IMR-90 (cell line): ENCODE results near the gene KLHL7. TPM values are rescaled to one million over a fixed set of nuclear protein-coding genes. Genes with fewer than 3 reads are reported as not detected.

Source experiments
- ATAC-seq: fragments of 200-7000 bp; cut with Tn5 transposase; 2 replicates; pipeline ENCODE4 v1.9.1; 2020; ENCODE audit warnings: low read depth, mild to moderate bottlenecking, moderate library complexity
- BruUV-seq: library from RNA; stranded (reverse); fragments of 400-500 nt; replicated peaks from 2 replicates; lab custom pipeline; 2021; lab: Mats Ljungman, UMichigan
- CTCF ChIA-PET: fragments of 300-600 bp; formaldehyde crosslinking; extraction: SDS; loops from one replicate; lab custom pipeline; 2021; ENCODE audit warnings: antibody characterized with exemption; lab: Yijun Ruan, JAX
- POLR2A ChIA-PET: fragments of 300-600 bp; sonication (Branson Sonifier 250); formaldehyde crosslinking; loops from one replicate; lab custom pipeline; 2022; ENCODE audit warnings: antibody characterized with exemption; ENCODE audit not compliant: unreplicated experiment; lab: Charles Lee
- DNase-seq: peaks from one replicate; pipeline ENCODE4 v3.0.0; 2013
- H2AFZ ChIP-seq: replicated peaks from 2 replicates; pipeline ENCODE3; 2013; ENCODE audit warnings: low read length, mild to moderate bottlenecking; ENCODE audit not compliant: poor library complexity
- H2AK5ac ChIP-seq: 2 replicates; pipeline ENCODE4 v1.6.1; 2013; ENCODE audit warnings: low read depth, low read length, inconsistent platforms
- H2AK9ac ChIP-seq: replicated peaks from 2 replicates; pipeline ENCODE3; 2013; ENCODE audit warnings: mild to moderate bottlenecking, low read depth, low read length, moderate library complexity; ENCODE audit not compliant: poor library complexity
- H2BK120ac ChIP-seq: 2 replicates; pipeline ENCODE4 v1.6.1; 2013; ENCODE audit warnings: low read depth, low read length, inconsistent platforms
- H2BK15ac ChIP-seq: 3 replicates; pipeline ENCODE4 v1.6.1; 2013; ENCODE audit warnings: low read depth, low read length, inconsistent platforms
- H2BK20ac ChIP-seq: 2 replicates; pipeline ENCODE4 v1.6.1; 2013; ENCODE audit warnings: low read depth, mild to moderate bottlenecking, inconsistent platforms, low read length, moderate library complexity
- H2BK5ac ChIP-seq: 2 replicates; pipeline ENCODE4 v1.6.1; 2013; ENCODE audit warnings: mild to moderate bottlenecking, low read depth, low read length, inconsistent platforms; ENCODE audit not compliant: poor library complexity, severe bottlenecking
- H3K14ac ChIP-seq: replicated peaks from 2 replicates; pipeline ENCODE4 v1.6.1; 2013; ENCODE audit warnings: low read depth, low read length, inconsistent platforms
- H3K18ac ChIP-seq: 2 replicates; pipeline ENCODE4 v1.6.1; 2013; ENCODE audit warnings: low read depth, low read length, control low read depth
- H3K23ac ChIP-seq: 2 replicates; pipeline ENCODE4 v1.6.1; 2013; ENCODE audit warnings: low read depth, low read length, inconsistent platforms
- H3K27ac ChIP-seq: 2 replicates; pipeline ENCODE4 v1.5.1; 2013; ENCODE audit warnings: mild to moderate bottlenecking, control low read depth, low read length; ENCODE audit not compliant: insufficient read depth
- H3K27me3 ChIP-seq: 2 replicates; pipeline ENCODE4 v1.6.1; 2013; ENCODE audit warnings: low read length; ENCODE audit not compliant: control insufficient read depth, insufficient read depth
- H3K36me3 ChIP-seq: 2 replicates; pipeline ENCODE4 v1.6.1; 2013; ENCODE audit warnings: low read length, mixed read lengths; ENCODE audit not compliant: control insufficient read depth, insufficient read depth
- H3K4ac ChIP-seq: 2 replicates; pipeline ENCODE4 v1.6.1; 2013; ENCODE audit warnings: low read depth, low read length, inconsistent platforms
- H3K4me1 ChIP-seq: 2 replicates; pipeline ENCODE4 v1.6.1; 2013; ENCODE audit warnings: low read length, mixed read lengths; ENCODE audit not compliant: control insufficient read depth, insufficient read depth
- H3K4me2 ChIP-seq: 2 replicates; pipeline ENCODE4 v1.6.1; 2013; ENCODE audit warnings: low read depth, mild to moderate bottlenecking, control low read depth, low read length, moderate library complexity
- H3K4me3 ChIP-seq: 2 replicates; pipeline ENCODE4 v1.5.1; 2013; ENCODE audit warnings: low read depth, mild to moderate bottlenecking, control low read depth, low read length, moderate library complexity; ENCODE audit not compliant: insufficient read depth
- H3K56ac ChIP-seq: 2 replicates; pipeline ENCODE4 v1.6.1; 2013; ENCODE audit warnings: low read length, inconsistent platforms; ENCODE audit not compliant: insufficient read depth; ENCODE audit errors: extremely low read depth
- H3K79me1 ChIP-seq, 2 experiments: 2 replicates each; pipeline ENCODE4 v1.6.1; 2013; ENCODE audit warnings: low read length in 2 of 2, inconsistent platforms in 1 of 2, low read depth in 1 of 2
- H3K9ac ChIP-seq: 2 replicates; pipeline ENCODE4 v1.6.1; 2013; ENCODE audit warnings: low read depth, low read length, control low read depth
- H3K9me1 ChIP-seq: 2 replicates; pipeline ENCODE4 v1.6.1; 2013; ENCODE audit warnings: low read length, inconsistent platforms; ENCODE audit not compliant: insufficient read depth
- H3K9me3 ChIP-seq: 2 replicates; pipeline ENCODE4 v1.6.1; 2013; ENCODE audit warnings: low read length; ENCODE audit not compliant: control insufficient read depth, insufficient read depth
- H4K20me1 ChIP-seq: 2 replicates; pipeline ENCODE4 v1.6.1; 2013; ENCODE audit warnings: low read length, inconsistent platforms; ENCODE audit not compliant: insufficient read depth
- H4K5ac ChIP-seq: 2 replicates; pipeline ENCODE4 v1.6.1; 2013; ENCODE audit warnings: mild to moderate bottlenecking, low read depth, low read length, control low read depth
- H4K8ac ChIP-seq, 2 experiments: 2 replicates each; pipeline ENCODE4 v1.6.1; 2013; ENCODE audit warnings: low read depth in 2 of 2, low read length in 2 of 2, control low read depth in 1 of 2, inconsistent platforms in 1 of 2
- H4K91ac ChIP-seq: 2 replicates; pipeline ENCODE4 v1.6.1; 2013; ENCODE audit warnings: low read depth, low read length, inconsistent platforms; ENCODE audit not compliant: insufficient read depth
- BHLHE40 ChIP-seq: fragments of 150-350 bp; IDR thresholded peaks from 2 replicates; pipeline ENCODE4 v1.6.1; 2016; ENCODE audit warnings: mild to moderate bottlenecking, low read depth, low read length
- CEBPB ChIP-seq: IDR thresholded peaks from 2 replicates; pipeline ENCODE4 v1.6.1; 2012; ENCODE audit warnings: low read depth, low read length, improper control_type of control experiment
- CHD1 ChIP-seq: IDR thresholded peaks from 2 replicates; pipeline ENCODE4 v1.6.1; 2012; ENCODE audit warnings: low read depth, low read length, improper control_type of control experiment
- CTCF ChIP-seq: conservative IDR thresholded peaks from 2 replicates; pipeline ENCODE4 v1.5.1; 2012; ENCODE audit warnings: mild to moderate bottlenecking, low read depth, low read length, improper control_type of control experiment
- ELK1 ChIP-seq: fragments of 150-350 bp; IDR thresholded peaks from 2 replicates; pipeline ENCODE4 v1.6.1; 2016; ENCODE audit warnings: low read depth, mild to moderate bottlenecking, low read length, moderate library complexity, borderline replicate concordance
- FOS ChIP-seq: fragments of 150-350 bp; IDR thresholded peaks from 2 replicates; pipeline ENCODE4 v1.6.1; 2016; ENCODE audit warnings: low read depth, low read length
- MAZ ChIP-seq: IDR thresholded peaks from 2 replicates; pipeline ENCODE4 v1.6.1; 2012; ENCODE audit warnings: low read depth, mild to moderate bottlenecking, low read length, improper control_type of control experiment, moderate library complexity, borderline replicate concordance
- MXI1 ChIP-seq: IDR thresholded peaks from 2 replicates; pipeline ENCODE4 v1.6.1; 2012; ENCODE audit warnings: low read depth, mild to moderate bottlenecking, low read length, moderate library complexity, borderline replicate concordance
- POLR2A ChIP-seq: IDR thresholded peaks from 2 replicates; pipeline ENCODE4 v1.6.1; 2012; ENCODE audit warnings: mild to moderate bottlenecking, low read depth, low read length
- RAD21 ChIP-seq: IDR thresholded peaks from 2 replicates; pipeline ENCODE4 v1.6.1; 2012; ENCODE audit warnings: low read length, improper control_type of control experiment
- RCOR1 ChIP-seq: IDR thresholded peaks from 2 replicates; pipeline ENCODE4 v1.6.1; 2012; ENCODE audit warnings: mild to moderate bottlenecking, low read length, improper control_type of control experiment; ENCODE audit not compliant: insufficient replicate concordance
- RFX5 ChIP-seq: IDR thresholded peaks from 2 replicates; pipeline ENCODE4 v1.8.0; 2012; ENCODE audit warnings: low read depth, mild to moderate bottlenecking, low read length, moderate library complexity
- SMC3 ChIP-seq: fragments of 150-350 bp; IDR thresholded peaks from 2 replicates; pipeline ENCODE4 v1.6.1; 2016; ENCODE audit warnings: low read depth, mild to moderate bottlenecking, antibody characterized with exemption, low read length, moderate library complexity
- USF2 ChIP-seq: fragments of 150-350 bp; IDR thresholded peaks from 2 replicates; pipeline ENCODE4 v1.6.1; 2017; ENCODE audit warnings: mild to moderate bottlenecking, antibody characterized with exemption, low read length, low read depth
- WGBS, 2 experiments: methylation state at CpG; one replicate each; pipeline versions ENCODE4 v1.1.5 to v1.1.7; 2013; ENCODE audit warnings: missing lambda C conversion rate in 2 of 2; ENCODE audit not compliant: insufficient read length in 1 of 2; ENCODE audit errors: extremely low coverage in 2 of 2; 5-methylcytosine and 5-hydroxymethylcytosine counted together
- dilution Hi-C: fragments of 300-500 bp; cut with HindIII; formaldehyde crosslinking; loops from one replicate; pipeline ENCODE4 v1.14.3; 2018; ENCODE audit warnings: low sequenced_read_pairs; ENCODE audit not compliant: unreplicated experiment
- in situ Hi-C: fragments of 300-500 bp; cut with MboI; formaldehyde crosslinking; loops from 3 replicates; pipeline ENCODE4 v1.14.3; 2019; ENCODE audit warnings: low sequenced_read_pairs, inconsistent platforms, mixed read lengths
- intact Hi-C: fragments of 100-400 bp; cut with micrococcal nuclease; formaldehyde crosslinking; loops from 2 replicates; pipeline ENCODE4 v1.10.0; 2022
- polyA plus RNA-seq, 3 experiments: library from polyadenylated mRNA; depleted of rRNA; stranded (reverse); fragments of >200 nt; gene quantifications; 2 replicates each; pipeline ENCODE4 v1.2.3, GENCODE V29; 2012; ENCODE audit warnings: low replicate concordance in 1 of 3
- total RNA-seq: library from RNA; depleted of rRNA; stranded (reverse); fragments of >200 nt; gene quantifications from 2 replicates; pipeline ENCODE4 v1.2.3, GENCODE V29; 2012

KLHL7 gene
- total and polyA plus RNA-seq, 2 of the 4 experiments (the other 2 are of a cell fraction), result 24.6 to 29.2 TPM

GRCh38 chr7:23098029-23098428 lies 7.6 kb upstream of the KLHL7 start:
- H3K36me3 ChIP-seq, result no peaks in the 10 kb centered on the region
- H3K9me1 ChIP-seq, result no peaks in the 10 kb centered on the region
- CTCF ChIA-PET, result no interaction called here
- no peaks in the 10 kb centered on the region for H3K79me1 ChIP-seq
- no peaks in the 10 kb centered on the region for H3K27me3 ChIP-seq
- dilution Hi-C loops (no loop called here), intact Hi-C loops (no loop called here), in situ Hi-C loops (no loop called here)
- H2BK120ac ChIP-seq, result no peak overlapping the region
- H2AFZ ChIP-seq, result no peak overlapping the region
- no peak overlapping the region for H3K18ac ChIP-seq
- H2AK5ac ChIP-seq, result no peak overlapping the region
- no peaks in the 10 kb centered on the region for H3K9me3 ChIP-seq
- H2BK15ac ChIP-seq, result no peak overlapping the region
- no peaks in the 10 kb centered on the region; the same call in 1 of the 2 replicates for H4K20me1 ChIP-seq
- no TSS peak for BruUV-seq
- H3K9ac ChIP-seq, result no peak overlapping the region
- no peaks in the 10 kb centered on the region for H3K4me1 ChIP-seq
- no peak overlapping the region for H3K23ac ChIP-seq
- H4K5ac ChIP-seq, result no peak overlapping the region
- no peak overlapping the region for H2AK9ac ChIP-seq
- no peak overlapping the region for H3K4me3 ChIP-seq
- H2BK20ac ChIP-seq, result no peak overlapping the region
- DNase-seq (no peak), ATAC-seq (no peak)
- no peak overlapping the region for H4K91ac ChIP-seq
- no peak overlapping the region for H2BK5ac ChIP-seq
- H4K8ac ChIP-seq, result no peak overlapping the region
- POLR2A ChIA-PET, result no interaction called here
- H3K27ac ChIP-seq, result no peak overlapping the region
- no peak overlapping the region for H3K56ac ChIP-seq
- WGBS, 2 experiments, result 89% methylated on average over 3 of the region's 9 CpGs; no CpG with 5 or more reads in 1 of the 2 experiments
- H3K4me2 ChIP-seq, result no peak overlapping the region
- no peak overlapping the region for H3K4ac ChIP-seq
- TF ChIP-seq MAZ, result no peak
- TF ChIP-seq CHD1, result no peak
- TF ChIP-seq USF2, result no peak
- TF ChIP-seq RFX5, result no peak
- no peak for TF ChIP-seq ELK1
- no peak for TF ChIP-seq SMC3
- TF ChIP-seq MXI1, result no peak
- no peak for TF ChIP-seq BHLHE40
- TF ChIP-seq CTCF, result no peak
- TF ChIP-seq CEBPB, result no peak
- no peak for TF ChIP-seq POLR2A
- no peak for TF ChIP-seq RCOR1
- TF ChIP-seq FOS, result no peak
- no peak for TF ChIP-seq RAD21
- no peak overlapping the region for H3K14ac ChIP-seq
